Stimulated activated CD4-positive, alpha-beta T cell treated with anti-CD3 and anti-CD28 coated beads, Interleukin-2, amount 100 ng/mL, for 4 hours (primary cell): ENCODE data around the gene ABCD3.

Source experiments
- DNase-seq: peaks from one replicate; pipeline ENCODE4 v3.0.0-alpha.2; 2020; ENCODE audit warnings: low read depth

The ABCD3 gene

DNA sequence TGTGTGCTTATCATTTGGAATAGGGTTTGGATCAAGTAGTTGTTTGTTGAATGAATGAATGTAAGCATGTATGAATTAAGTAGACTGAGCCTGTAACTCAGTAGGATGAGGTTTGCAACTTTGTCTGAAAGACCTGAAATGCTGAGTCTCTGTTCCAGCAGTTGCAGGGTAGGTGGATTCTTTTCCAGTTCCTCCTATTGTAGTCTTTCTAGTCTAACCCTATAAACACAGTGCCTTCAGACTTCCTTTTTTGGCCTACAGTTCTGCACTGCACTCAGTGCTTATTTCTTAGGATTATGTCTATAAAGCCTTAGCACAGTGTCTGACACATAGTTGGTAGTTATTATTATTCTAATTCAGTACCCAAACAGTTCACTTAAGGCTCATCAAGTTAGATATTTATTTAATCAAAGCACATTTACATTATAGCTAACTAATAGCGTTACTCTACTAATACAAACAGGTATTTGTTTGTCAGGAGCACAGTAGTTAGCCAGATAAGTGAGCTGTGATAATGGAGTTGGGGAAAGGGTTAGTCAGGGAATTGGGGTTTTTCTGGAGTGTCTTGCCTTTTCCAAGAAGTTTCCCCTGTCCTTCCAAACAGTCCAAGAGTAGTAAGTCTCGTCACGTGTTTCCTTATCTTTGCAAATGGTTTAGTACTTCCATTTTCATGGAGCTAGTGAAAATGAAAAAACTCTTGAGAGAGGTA, 45.0 kb downstream of the ABCD3 start:
- no peak for DNase-seq

DNA sequence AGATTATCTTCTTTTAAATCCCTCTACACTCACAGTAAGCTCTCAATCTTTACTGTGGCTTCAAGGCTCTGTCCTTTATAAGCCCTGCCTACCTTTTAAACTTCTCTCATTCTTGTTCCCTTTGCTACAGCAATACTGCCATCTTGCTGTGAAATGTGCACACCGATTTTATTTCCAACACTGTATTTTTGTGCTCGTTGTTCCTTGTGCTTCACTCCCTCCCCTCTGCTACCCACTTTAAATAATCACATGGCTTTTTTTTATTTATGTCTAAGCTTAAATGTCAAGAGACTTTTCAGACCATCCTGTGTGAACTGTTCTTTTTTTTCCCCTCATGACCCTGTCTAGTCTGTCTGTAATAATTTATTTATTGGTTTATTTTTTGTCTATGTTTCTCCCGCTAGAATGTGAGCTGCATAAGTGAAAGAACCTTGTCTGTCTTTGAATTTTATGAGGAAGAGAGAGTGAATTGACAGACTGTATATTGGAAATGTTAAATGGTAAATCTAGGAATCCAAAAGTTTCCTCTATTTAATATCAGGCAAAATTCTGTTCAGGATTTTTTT, 45.7 kb downstream of the ABCD3 start:
- no peak for DNase-seq

DNA sequence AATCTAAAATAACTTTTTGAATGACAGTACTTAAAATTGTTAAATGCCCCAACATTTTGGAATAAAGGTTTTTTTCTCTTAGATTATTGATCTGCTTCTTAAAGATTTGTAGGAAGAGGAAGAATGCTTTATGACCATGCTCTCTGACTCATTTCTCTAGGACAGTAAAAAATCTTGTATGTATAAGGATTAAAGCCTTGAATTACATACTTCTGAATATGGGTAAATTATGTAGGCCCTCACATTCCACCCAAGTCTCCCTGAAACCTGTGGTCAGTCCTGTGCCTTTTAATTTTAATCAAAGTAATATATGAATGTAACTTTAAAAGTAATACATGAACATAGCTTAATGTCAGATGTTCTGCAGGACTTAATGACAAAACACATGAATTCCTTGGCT, 50.5 kb downstream of the ABCD3 start:
- no peak for DNase-seq

DNA sequence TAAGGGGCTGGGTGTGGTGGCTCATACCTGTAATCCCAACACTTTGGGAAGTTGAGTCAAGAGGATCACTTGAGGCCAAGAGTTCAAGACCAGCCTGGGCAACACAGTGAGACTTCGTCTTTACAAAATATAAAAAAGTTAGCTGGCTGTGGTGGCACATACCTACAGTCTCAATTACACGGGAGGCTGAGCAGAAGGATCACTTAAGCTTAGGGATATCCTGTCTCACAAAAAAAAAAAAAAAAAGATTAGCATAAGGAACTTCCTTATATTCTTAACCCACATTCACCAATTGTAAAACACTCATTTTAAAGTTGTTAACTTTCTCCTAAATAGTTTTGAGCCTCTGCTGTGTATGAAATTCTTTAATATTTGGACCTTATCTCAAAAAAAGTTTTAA, 53.1 kb downstream of the ABCD3 start:
- no peak for DNase-seq

DNA sequence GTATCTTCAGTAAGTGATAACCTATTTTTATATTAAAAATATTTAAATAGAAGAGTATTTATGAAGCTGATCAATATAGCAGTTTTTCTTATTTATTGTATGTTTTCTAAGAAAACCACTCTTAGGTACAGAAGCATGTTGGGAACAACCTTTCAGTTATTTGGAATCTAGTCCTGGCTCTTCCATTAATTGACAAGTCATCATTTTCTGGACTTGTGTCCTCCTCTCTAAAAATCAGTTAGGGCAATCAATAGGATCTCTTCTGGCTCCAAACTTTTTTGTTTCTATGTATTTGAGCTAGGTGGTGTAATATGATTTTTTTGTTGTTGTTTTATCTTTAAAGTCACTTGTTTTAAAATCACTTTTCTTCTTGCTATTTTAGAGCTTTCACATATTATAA, 57.0 kb downstream of the ABCD3 start:
- no peak for DNase-seq

DNA sequence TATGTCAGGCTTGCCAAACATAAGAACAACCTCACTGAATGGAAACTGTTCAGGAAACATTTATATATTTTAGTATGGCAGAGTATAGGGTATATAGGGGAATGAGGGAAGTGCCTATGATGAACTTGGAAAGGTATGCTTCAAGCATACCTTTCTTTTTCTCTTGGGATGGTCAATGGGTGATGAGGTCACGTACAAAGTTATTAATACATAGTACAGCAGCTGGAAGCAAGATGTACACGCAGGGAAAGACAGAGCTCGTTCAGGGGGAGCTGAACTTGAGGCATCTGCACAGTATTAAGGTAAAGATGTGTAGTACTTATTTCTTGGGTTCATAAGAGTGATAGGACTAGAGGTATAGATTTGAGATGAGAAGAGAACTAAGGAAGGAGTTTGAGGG, 61.5 kb downstream of the ABCD3 start:
- no peak for DNase-seq

DNA sequence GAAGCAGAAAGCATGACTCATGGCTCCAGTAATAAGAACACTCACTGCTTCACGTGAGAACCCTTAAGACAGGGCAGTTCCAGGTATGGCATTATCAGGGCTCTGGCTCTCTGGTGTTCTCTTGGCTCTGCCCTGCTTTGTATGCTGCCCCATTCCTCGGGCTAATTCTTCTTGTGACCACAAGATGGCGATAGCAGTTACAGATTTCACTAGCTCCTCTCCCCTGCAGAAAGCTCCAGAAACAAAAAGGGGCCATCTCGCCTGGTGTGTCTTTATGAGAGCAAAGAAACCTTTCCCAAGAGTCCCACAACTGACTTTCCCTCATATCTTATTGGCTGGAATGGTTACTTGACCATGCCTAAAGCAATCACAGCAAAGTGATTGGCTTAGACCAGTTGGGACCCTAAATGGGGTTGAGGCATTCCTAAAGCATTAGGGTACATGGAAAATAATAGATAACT, 63.3 kb downstream of the ABCD3 start:
- peak; percentile 2 for DNase-seq

DNA sequence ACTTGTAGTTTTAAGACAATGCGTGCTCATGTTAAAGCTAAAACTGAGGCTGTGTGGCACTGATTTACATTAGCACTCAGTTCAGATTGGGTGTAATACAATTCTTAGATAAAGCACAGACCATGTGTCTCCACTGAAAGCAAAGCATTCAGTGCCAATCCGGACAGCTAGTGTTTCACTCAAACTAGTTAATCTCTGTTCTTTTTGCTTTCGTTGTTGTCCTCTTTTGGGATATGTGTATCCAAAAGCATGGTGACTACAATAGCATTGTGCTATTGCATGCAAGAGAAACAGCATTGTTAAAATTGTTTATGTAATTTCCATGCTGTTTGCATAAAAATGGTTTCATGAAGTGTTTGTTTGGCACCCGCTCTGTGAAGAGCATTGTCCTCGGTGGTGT, 68.8 kb downstream of the ABCD3 start:
- no peak for DNase-seq

DNA sequence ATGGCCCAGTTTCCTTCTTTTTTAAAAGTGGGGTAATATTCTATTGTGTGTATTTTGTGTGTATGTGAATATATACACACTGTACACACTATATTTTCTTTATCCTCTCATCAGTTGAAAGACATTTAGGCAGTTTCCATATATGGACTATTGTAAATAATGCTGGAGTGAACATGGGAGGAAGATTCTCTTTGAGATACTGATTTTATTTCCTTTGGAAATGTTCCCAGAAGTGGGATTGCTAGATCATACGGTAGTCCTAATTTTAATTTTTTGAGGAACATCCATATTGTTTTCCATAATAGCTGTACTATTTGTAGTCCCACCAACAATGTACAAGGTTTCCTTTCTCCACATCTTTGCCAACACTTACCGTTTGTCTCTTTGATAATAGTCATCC, 72.4 kb downstream of the ABCD3 start:
- DNase-seq: no peak

DNA sequence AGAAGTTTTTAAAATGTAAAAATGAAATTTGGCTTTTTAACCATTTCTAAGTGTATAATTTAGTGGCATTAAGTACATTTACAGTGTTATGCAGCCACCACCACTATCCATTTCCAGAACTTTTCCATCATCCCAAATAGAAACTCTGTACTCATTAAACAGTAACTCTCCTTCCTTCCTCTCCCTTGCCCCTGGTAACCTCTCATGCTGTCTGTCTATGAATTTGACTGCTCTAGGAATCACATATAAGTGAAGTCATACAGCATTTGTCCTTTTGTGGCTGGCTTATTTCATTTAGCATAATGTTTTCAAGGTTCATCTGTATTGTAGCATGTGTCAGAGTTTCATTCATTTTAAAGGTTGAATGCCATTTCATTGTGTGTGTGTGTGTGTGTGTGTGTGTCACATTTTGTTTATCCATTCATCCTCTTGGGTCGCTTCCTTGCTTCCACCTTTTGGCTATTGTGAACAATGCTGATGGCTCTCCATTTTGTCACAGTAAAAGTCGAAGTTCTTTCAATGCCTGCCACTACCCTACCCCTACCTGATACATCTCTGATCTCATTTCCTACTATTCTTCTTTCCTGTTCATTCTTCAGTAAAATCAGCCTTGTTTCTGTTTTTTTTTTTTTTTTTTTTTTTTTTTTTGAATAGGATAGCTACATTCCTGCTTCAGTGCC, 78.0 kb downstream of the ABCD3 start:
- no peak for DNase-seq

DNA sequence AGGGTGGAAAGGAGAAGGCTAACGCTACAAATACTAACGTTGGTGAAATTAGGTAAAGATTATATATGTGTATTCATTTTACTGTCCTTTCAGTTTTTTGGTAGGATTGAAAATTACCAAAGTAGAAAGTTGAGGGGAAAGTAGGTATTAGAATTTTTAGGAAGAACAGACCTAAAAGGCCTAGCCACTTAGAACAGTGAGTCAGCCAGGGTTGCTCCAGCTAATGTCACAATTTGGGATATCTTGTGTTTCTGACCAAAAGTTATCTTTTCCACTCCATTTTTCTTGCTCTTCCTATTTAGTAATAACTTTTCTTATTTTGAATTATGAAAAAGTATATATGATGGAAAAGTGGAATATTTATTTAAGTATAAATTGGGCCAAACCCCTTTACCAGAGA, 83.2 kb downstream of the ABCD3 start:
- no peak for DNase-seq

DNA sequence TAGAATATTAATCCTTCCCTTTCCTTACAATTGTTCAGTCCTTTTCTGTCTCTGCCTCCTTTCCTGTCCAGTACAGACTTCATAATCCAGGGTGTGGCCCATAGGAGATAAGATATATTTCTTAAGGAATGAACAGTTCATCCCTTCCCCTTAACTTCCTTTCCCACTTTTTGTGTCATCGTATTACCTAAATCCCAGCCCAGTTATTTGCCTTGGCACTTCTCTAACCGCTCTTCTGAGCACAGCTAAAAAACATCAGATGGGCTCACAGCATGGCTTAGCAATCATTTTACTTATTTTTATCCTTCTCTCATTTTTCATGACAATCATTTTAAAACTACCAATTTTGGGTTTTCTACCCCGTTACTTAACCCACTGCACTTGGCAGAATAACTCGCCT, 83.7 kb downstream of the ABCD3 start:
- DNase-seq: no peak

DNA sequence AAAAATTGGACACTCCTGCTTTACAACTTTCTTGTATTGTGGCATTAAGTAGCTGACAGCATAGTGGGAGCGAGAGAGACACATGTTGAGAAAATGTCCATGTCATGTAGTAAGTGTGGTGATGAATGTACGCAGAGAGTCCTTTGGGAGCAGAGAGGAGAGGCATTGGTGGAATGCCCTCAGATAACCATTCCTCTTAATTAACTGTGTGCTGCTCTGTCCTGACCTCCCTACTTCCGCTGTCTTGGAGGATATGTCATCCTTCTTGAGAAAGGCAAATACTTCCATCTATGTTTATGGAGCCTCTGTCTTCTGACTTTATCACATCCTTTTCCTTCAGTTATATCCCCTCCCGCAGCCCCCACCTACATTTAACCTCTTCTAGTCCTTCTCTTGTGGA, 85.0 kb downstream of the ABCD3 start:
- no peak for DNase-seq

DNA sequence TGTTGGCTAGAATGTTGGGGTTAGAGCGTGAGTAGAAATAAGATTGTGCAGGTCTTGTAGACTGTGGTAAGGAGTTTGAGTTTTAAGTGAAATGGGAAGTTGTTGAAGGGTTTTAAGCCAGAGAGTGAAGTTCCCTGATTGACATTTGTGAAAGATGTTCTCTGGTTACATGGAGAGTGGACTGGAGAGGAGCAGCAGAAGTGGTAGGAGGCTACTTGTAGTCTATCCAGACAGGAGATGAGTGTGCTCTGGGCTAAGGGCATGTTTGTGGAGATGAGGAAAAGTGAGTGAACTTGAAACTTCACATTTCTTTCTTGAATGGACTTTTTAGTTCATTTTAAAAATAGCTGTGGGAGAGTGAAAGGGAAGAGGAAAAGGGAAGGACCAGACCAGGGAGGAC, 86.4 kb downstream of the ABCD3 start:
- no peak for DNase-seq

DNA sequence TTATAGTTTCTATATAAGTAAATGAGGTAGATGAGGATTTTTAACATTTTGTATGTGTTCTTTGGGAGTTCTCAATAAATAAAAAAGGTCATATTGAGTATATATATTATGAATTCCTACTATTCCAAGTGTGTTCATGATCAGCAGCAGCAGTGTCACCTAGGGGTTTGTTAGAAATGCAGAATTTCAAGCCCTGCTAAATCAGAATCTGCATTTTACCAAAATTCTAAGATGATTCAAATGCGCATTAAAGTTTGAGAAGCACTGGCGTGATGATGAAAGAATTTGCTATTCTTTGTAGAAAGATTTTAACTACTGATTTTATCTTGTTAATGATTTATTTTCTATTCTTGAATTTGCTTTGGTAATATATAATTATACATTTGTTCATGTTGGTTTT, 94.6 kb downstream of the ABCD3 start:
- DNase-seq: no peak

DNA sequence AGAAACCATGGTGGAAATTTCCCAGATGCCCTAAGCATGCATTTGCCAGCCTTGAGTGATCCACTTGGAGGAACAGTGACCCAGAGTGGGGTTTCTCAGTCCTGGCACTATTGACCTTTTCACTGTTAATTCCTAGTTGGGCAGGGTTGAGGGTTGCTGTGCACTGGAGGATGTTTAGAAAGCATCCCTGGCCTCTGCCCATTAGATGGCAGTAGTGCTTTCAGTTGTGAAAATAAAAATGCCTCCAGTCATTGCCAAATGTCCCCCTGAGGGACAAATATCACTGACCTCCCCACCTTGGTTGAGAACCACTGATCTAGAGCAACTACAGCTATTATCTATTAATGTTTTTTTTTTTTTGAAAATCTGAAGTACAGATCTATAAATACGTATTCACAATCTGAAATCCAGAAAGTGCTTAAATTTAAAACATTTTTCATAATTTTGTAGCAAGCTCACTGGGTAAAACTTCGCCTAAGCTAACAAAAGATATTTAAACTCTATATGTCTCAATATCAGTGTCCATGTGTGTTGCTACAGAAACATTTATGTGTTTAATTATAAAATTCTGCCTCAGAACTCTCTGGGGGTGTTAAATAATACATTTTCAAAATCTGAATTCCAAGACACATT, 96.0 kb downstream of the ABCD3 start:
- DNase-seq: no peak

DNA sequence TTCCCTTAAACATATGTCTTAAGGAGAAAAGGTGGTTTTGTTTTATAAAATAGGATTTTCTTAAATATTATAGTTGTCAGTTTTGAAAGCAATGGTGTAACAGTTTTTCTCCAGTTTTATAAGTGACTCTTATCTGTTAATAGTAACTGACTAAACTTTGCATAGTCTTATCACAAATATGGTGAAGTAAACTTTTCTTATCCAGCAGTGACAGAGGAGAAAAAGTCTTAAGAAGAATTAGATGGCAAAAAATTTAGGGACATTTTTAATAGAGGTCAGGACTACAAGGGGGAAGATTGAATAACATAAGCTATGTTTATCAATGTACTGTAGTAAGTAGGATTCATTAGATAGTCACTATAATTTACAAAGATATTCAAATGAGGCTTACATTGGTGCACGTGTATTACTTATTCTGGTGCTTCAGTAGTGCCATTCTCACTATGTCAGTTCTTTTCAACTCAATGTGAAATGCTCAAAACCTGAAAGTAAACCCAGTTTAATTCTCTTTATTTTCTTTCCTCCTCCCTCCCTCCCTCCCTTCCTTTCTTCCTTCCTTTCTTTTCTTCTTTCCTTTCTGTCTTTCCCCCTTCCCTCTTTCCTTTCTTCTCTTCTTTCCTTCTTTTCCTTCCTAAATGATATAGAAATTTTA, 97.2 kb downstream of the ABCD3 start:
- no peak for DNase-seq

DNA sequence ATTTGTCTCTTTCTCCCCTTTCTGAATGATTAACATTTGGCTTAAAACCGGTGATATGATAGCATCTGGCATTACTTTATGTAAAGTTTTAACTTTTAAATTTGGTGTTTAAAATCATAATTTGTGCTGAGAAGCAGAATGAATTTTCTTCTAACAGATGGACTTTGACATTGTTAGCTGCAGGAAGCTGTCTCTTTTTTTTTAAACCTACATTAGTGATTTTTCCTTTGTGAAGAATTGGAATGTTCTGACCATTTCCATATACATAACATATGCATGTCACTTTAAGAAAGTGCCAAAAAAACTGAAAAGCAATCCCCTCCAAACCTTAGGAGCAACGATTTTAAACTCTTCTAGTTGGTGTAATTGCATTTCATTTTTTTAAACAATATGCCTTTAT, 101.2 kb downstream of the ABCD3 start:
- no peak for DNase-seq

DNA sequence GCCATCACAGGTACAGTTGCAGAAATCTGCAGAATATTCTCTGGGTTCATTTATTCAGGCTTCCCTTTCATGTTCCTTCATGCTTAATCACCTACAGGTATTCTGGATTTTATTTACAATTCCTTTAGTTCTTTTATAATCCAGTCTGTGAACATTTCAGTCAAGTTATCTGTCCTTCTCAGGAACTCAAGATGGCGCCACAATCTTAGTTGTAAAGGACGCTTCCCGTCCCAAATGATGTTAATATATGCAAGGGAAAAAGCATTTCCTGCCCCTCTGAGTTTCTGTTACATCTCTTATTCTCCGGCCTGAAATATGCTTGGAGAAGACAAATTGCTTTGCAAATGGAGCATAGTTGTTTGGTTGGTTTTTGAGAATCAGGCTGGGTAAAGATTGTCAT, 104.1 kb downstream of the ABCD3 start:
- DNase-seq: no peak

DNA sequence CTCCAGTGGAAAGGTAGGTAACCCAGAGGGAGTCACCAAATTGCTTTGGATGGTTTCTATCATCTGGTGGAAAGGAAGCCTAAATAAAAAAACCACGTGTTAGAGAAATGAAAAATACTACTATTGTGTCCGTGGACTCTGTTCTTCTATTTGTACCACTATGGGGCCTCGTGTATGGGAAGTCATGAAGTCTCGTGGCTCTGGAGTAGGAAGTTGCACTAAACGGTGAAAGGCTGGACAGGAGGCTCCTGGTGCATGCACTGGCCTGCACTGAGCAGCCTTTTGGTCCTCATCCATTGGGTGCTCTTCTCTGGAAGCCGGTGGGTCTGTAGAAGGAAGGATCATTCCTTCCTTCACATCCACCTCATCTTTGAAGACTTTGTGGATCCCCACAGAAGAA, 106.3 kb downstream of the ABCD3 start:
- no peak for DNase-seq

DNA sequence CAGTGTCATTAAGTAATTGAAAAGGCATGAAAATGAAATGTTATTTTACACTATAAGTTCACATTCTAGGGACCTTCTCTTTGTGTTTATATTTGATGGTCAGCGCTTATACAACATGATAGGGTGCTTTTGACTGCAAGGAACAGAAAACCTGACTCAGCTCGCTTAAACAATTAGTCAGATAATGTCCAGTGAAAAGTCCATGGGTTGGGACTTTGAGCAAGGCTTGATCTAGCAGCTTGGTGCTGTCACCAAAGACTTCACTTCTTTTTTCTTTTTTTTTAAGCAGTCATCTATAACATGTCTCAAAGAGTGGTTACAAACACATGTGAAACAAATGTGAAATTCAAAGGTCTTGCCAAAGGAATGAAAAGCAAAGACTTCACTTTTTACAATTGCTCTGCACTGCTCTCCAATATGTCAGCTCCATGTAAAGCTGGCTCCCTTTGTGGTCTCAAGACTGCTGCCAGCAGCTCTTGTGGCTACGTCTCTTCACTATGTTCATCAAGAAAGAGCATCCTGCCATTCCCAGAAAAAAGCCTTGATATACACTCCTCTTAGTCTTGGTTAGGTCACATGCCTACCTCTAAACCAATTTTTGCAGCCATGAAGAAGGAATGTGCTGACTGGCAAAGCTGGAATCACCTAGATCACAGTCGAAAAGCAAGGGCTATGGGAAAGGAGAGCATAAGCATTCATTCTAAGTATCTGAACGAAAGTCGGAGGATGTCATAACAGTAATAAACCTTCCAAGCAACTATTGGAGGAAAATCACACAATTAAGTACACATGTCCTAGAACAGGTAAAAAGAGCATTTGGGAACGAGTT, 108.2 kb downstream of the ABCD3 start:
- no peak for DNase-seq
